NT2/D1 (cell line): ENCODE results near the gene NRXN3.

ENCODE experiments used
- DNase-seq: peaks from one replicate; pipeline ENCODE4 v3.0.0-alpha.2; 2011; ENCODE audit warnings: low read depth, low spot score
- H3K27me3 ChIP-seq: 2 replicates; pipeline ENCODE4 v1.6.0; 2011; ENCODE audit warnings: mild to moderate bottlenecking; ENCODE audit not compliant: insufficient read length, insufficient read depth
- H3K36me3 ChIP-seq: 2 replicates; pipeline ENCODE4 v1.6.1; 2011; ENCODE audit warnings: mild to moderate bottlenecking, low read length, mixed read lengths; ENCODE audit not compliant: insufficient read depth, insufficient read length
- H3K4me1 ChIP-seq: 2 replicates; pipeline ENCODE4 v1.5.1; 2011; ENCODE audit not compliant: insufficient read depth, insufficient read length
- H3K4me3 ChIP-seq: 2 replicates; pipeline ENCODE4 v1.5.1; 2011; ENCODE audit warnings: low read depth; ENCODE audit not compliant: insufficient read length
- H3K9ac ChIP-seq: 2 replicates; pipeline ENCODE4 v1.6.0; 2011; ENCODE audit warnings: low read depth; ENCODE audit not compliant: insufficient read length
- H3K9me3 ChIP-seq: 2 replicates; pipeline ENCODE4 v1.5.1; 2011; ENCODE audit warnings: mild to moderate bottlenecking, low read length; ENCODE audit not compliant: insufficient read depth
- SUZ12 ChIP-seq: IDR thresholded peaks from 2 replicates; pipeline ENCODE4 v1.6.1; 2011; ENCODE audit not compliant: insufficient read length, insufficient read depth; ENCODE audit errors: extremely low read depth
- YY1 ChIP-seq: IDR thresholded peaks from 2 replicates; pipeline ENCODE4 v1.6.1; 2011; ENCODE audit not compliant: insufficient read length, insufficient read depth
- ZNF274 ChIP-seq: IDR thresholded peaks from 2 replicates; pipeline ENCODE4 v1.6.1; 2011; ENCODE audit warnings: mild to moderate bottlenecking, low read depth, low read length

Gene NRXN3

GRCh38 chr14:79136071-79137044, 966.2 kb downstream of the NRXN3 start:
- DNase-seq, result no peak
- no peaks in the 10 kb centered on the region for H3K27me3 ChIP-seq
- H3K9ac ChIP-seq, result no peak overlapping the region
- no peaks in the 10 kb centered on the region for H3K36me3 ChIP-seq
- H3K9me3 ChIP-seq, result peaks cover 8% of the 10 kb centered on the region; the same call in 1 of the 2 replicates
- H3K4me3 ChIP-seq, result no peak overlapping the region
- no peaks in the 10 kb centered on the region for H3K4me1 ChIP-seq
- TF ChIP-seq ZNF274 (no peak), YY1 (no peak), SUZ12 (no peak)

- no peak for DNase-seq
- TF ChIP-seq ZNF274 (no peak), YY1 (no peak), SUZ12 (no peak)
- H3K4me3 ChIP-seq, result no peak overlapping the region
- H3K9ac ChIP-seq, result no peak overlapping the region
- H3K27me3 ChIP-seq, result no peaks in the 10 kb centered on the region
- H3K9me3 ChIP-seq, result peaks cover 8% of the 10 kb centered on the region; the same call in 1 of the 2 replicates
- H3K36me3 ChIP-seq, result no peaks in the 10 kb centered on the region
- no peaks in the 10 kb centered on the region for H3K4me1 ChIP-seq
Measured at GRCh38 chr14:79137045-79137430, 966.9 kb downstream of the NRXN3 start.

- TF ChIP-seq SUZ12 (no peak), YY1 (no peak)
- Histone ChIP-seq H3K36me3 (no peaks in the 10 kb centered on the region), H3K27me3 (no peaks in the 10 kb centered on the region)
Measured at GRCh38 chr14:79137836-79138235, 967.7 kb downstream of the NRXN3 start.

GRCh38 chr14:79144896-79145295, 974.7 kb downstream of the NRXN3 start:
- TF ChIP-seq SUZ12, result no peak
- Histone ChIP-seq H3K4me3 (no peak overlapping the region), H3K36me3 (no peaks in the 10 kb centered on the region), H3K9ac (no peak overlapping the region), H3K4me1 (no peaks in the 10 kb centered on the region), H3K27me3 (no peaks in the 10 kb centered on the region), H3K9me3 (no peaks in the 10 kb centered on the region)
- no peak for DNase-seq

More at GRCh38 chr14:79137836-79138235, 967.7 kb downstream of the NRXN3 start:
- H3K4me3 ChIP-seq, result no peak overlapping the region
- no peaks in the 10 kb centered on the region for H3K4me1 ChIP-seq
- peaks cover 4% of the 10 kb centered on the region; the same call in 1 of the 2 replicates for H3K9me3 ChIP-seq
- H3K9ac ChIP-seq, result no peak overlapping the region
- DNase-seq, result no peak

GRCh38 chr14:79150226-79150625, 980.1 kb downstream of the NRXN3 start:
- no peaks in the 10 kb centered on the region for H3K27me3 ChIP-seq
- H3K36me3 ChIP-seq, result no peaks in the 10 kb centered on the region
- no peak for DNase-seq
- no peak overlapping the region for H3K4me3 ChIP-seq
- H3K9ac ChIP-seq, result no peak overlapping the region
- TF ChIP-seq ZNF274, result no peak
- no peak for TF ChIP-seq YY1
- TF ChIP-seq SUZ12, result no peak
- no peaks in the 10 kb centered on the region for H3K4me1 ChIP-seq
- H3K9me3 ChIP-seq, result no peaks in the 10 kb centered on the region

- H3K4me3 ChIP-seq, result no peak overlapping the region
- no peaks in the 10 kb centered on the region for H3K36me3 ChIP-seq
- H3K9me3 ChIP-seq, result no peaks in the 10 kb centered on the region
- no peaks in the 10 kb centered on the region for H3K4me1 ChIP-seq
- H3K27me3 ChIP-seq, result no peaks in the 10 kb centered on the region
- TF ChIP-seq ZNF274 (no peak), YY1 (no peak), SUZ12 (no peak)
- DNase-seq, result no peak
- H3K9ac ChIP-seq, result no peak overlapping the region
Measured at GRCh38 chr14:79157369-79157768, 987.2 kb downstream of the NRXN3 start.

GRCh38 chr14:79161571-79161970, 991.4 kb downstream of the NRXN3 start:
- no peak overlapping the region for H3K9ac ChIP-seq
- H3K4me3 ChIP-seq, result no peak overlapping the region
- TF ChIP-seq YY1, result no peak
- H3K4me1 ChIP-seq, result no peaks in the 10 kb centered on the region
- DNase-seq, result no peak
- H3K27me3 ChIP-seq, result no peaks in the 10 kb centered on the region
- H3K36me3 ChIP-seq, result no peaks in the 10 kb centered on the region
- no peaks in the 10 kb centered on the region for H3K9me3 ChIP-seq
